Peyer's patch (tissue), 4 donors: ENCODE results near the gene LETMD1. TPM values are rescaled to one million over a fixed set of nuclear protein-coding genes. Genes with fewer than 3 reads are reported as not detected.
"Not testable (repeated sequence)": the region's sequence is repeated elsewhere in the genome, so short reads cannot be mapped to it uniquely, and the experiment has no call there.

ENCODE experiments used
- DNase-seq, 3 donors: peaks; one replicate each; pipeline ENCODE4 v3.0.0-alpha.2; 2017 to 2019
- H3K27ac ChIP-seq, 4 donors: fragments of 200-600 bp; sonication (generic); one replicate each; pipeline ENCODE4 v1.5.1; 2016 to 2019
- H3K27me3 ChIP-seq, 2 donors: fragments of 200-600 bp; sonication (generic); one replicate each; pipeline ENCODE4 v1.5.1; 2019
- H3K36me3 ChIP-seq, 3 donors: fragments of 200-600 bp; sonication (generic); one replicate each; pipeline ENCODE4 v1.5.1; 2016 to 2019
- H3K4me1 ChIP-seq, 4 donors: fragments of 200-600 bp; sonication (generic); one replicate each; pipeline ENCODE4 v1.5.1; 2016 to 2019
- H3K4me3 ChIP-seq, 4 donors: fragments of 200-600 bp; sonication (generic); 1 replicate in 3 of 4; 2 replicates in 1 of 4; pipeline ENCODE4 v1.5.1; 2016 to 2019; ENCODE audit warnings: mild to moderate bottlenecking in 1 of 4
- H3K9me3 ChIP-seq, 4 donors: fragments of 200-600 bp; sonication (generic); one replicate each; pipeline ENCODE4 v1.5.1; 2016 to 2019; ENCODE audit warnings: mild to moderate bottlenecking in 1 of 4
- POLR2A ChIP-seq, 2 donors: fragments of 450-650 bp; IDR thresholded peaks; one replicate each; pipeline ENCODE4 v1.5.1; 2017; ENCODE audit warnings: antibody characterized with exemption in 2 of 2, mild to moderate bottlenecking in 2 of 2, moderate library complexity in 2 of 2
- total RNA-seq, 4 donors: library from RNA; depleted of rRNA; stranded (reverse); fragments of >200 nt; gene quantifications; one replicate each; pipeline ENCODE4 v1.1.0, GENCODE V29; 2016
- TF ChIP-seq, protein P1 (sequence below), 6 experiments: fragments of 450-650 bp in 4 of 6; fragments of 200-600 bp in 2 of 6; sonication (generic) in 1 of 6; IDR thresholded peaks; one replicate each; pipeline ENCODE4 v1.5.1; 2017 to 2019; ENCODE audit warnings: antibody characterized with exemption in 6 of 6, mild to moderate bottlenecking in 3 of 6, moderate library complexity in 1 of 6

LETMD1 gene
- total RNA-seq, 4 donors from 2014 or later: 55.3 to 155 (median 91.4) TPM

- Histone ChIP-seq H3K36me3 (peaks cover 0 to 14% (median 0%) of the 10 kb centered on the region in 3 donors), H3K4me1 (peaks cover 0 to 24% (median 0%) of the 10 kb centered on the region in 4 donors), H3K9me3 (no peaks in the 10 kb centered on the region), H3K4me3 (no peak overlapping the region), H3K27ac (peak overlapping the region in 1 of 4 donors; percentile 11), H3K27me3 (no peaks in the 10 kb centered on the region)
- no peak for TF ChIP-seq POLR2A (IDR thresholded peaks at IDR 0.05)
- TF ChIP-seq, protein P1, sequence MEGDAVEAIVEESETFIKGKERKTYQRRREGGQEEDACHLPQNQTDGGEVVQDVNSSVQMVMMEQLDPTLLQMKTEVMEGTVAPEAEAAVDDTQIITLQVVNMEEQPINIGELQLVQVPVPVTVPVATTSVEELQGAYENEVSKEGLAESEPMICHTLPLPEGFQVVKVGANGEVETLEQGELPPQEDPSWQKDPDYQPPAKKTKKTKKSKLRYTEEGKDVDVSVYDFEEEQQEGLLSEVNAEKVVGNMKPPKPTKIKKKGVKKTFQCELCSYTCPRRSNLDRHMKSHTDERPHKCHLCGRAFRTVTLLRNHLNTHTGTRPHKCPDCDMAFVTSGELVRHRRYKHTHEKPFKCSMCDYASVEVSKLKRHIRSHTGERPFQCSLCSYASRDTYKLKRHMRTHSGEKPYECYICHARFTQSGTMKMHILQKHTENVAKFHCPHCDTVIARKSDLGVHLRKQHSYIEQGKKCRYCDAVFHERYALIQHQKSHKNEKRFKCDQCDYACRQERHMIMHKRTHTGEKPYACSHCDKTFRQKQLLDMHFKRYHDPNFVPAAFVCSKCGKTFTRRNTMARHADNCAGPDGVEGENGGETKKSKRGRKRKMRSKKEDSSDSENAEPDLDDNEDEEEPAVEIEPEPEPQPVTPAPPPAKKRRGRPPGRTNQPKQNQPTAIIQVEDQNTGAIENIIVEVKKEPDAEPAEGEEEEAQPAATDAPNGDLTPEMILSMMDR (IDR thresholded peaks at IDR 0.05): no peak
- DNase-seq: no peak
Observed at GRCh38 chr12:51077930-51078329, 29.8 kb downstream of the LETMD1 start.

- not testable (repeated sequence) for H3K9me3 ChIP-seq, H3K36me3 ChIP-seq, DNase-seq, H3K4me3 ChIP-seq, H3K27ac ChIP-seq, H3K27me3 ChIP-seq
- H3K4me1 ChIP-seq: peaks cover 0 to 24% (median 0%) of the 10 kb centered on the region in 4 donors
Observed at GRCh38 chr12:51078346-51078745, 30.2 kb downstream of the LETMD1 start.

DNA sequence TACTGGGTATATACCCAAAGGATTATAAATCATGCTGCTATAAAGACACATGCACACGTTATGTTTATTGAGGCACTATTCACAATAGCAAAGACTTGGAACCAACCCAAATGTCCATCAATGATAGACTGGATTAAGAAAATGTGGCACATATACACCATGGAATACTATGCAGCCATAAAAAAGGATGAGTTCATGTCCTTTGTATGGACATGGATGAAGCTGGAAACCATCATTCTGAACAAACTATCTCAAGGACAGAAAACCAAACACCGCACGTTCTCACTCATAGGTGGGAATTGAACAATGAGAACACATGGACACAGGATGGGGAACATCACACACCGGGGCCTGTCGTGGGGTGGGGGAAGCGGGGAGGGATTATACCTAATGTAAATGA is 30.7 kb downstream of the LETMD1 start:
- not testable (repeated sequence) for H3K27me3 ChIP-seq, DNase-seq, H3K36me3 ChIP-seq, H3K27ac ChIP-seq, H3K4me3 ChIP-seq, H3K9me3 ChIP-seq
- H3K4me1 ChIP-seq: peaks cover 0 to 24% (median 0%) of the 10 kb centered on the region in 4 donors

- DNase-seq: no peak
- H3K27ac ChIP-seq: no peak overlapping the region
- H3K36me3 ChIP-seq: no peaks in the 10 kb centered on the region
- TF ChIP-seq POLR2A (IDR thresholded peaks at IDR 0.05): no peak
- H3K4me3 ChIP-seq: no peak overlapping the region
- no peaks in the 10 kb centered on the region for H3K27me3 ChIP-seq
- no peaks in the 10 kb centered on the region for H3K9me3 ChIP-seq
- peaks cover 0 to 24% (median 0%) of the 10 kb centered on the region in 4 donors for H3K4me1 ChIP-seq
Observed at GRCh38 chr12:51080136-51080535, 32.0 kb downstream of the LETMD1 start.

DNA sequence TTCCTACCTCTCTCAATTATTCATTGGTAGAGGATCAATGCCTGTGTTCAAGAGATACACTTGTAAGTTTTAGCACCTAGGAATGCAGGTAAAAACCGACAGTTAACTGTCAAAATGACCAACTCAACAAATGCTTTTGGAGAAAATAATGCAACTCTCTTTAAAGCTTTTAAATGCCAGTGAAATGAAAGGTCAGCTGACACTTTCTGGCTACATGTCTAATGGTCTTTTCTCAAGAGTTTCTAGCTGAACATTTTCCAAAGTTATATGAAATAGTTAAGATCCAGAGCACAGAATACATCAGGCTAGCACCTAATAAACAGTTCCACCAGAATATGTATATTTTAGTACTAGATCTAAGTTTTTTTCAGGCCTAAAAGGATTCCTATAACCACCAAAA is 33.3 kb downstream of the LETMD1 start:
- no peak overlapping the region for H3K27ac ChIP-seq
- H3K9me3 ChIP-seq: no peaks in the 10 kb centered on the region
- no peak overlapping the region for H3K4me3 ChIP-seq
- H3K36me3 ChIP-seq: no peaks in the 10 kb centered on the region
- no peaks in the 10 kb centered on the region for H3K27me3 ChIP-seq
- no peak for DNase-seq
- peaks cover 0 to 18% (median 0%) of the 10 kb centered on the region in 4 donors for H3K4me1 ChIP-seq
- TF ChIP-seq POLR2A (IDR thresholded peaks at IDR 0.05): no peak
- TF ChIP-seq, protein P1 (IDR thresholded peaks at IDR 0.05): no peak

GRCh38 chr12:51082561-51083125 is 34.5 kb downstream of the LETMD1 start:
- no peaks in the 10 kb centered on the region for H3K36me3 ChIP-seq
- peak overlapping the region; percentile 83 to 94 (median 92) for H3K27ac ChIP-seq
- H3K4me1 ChIP-seq: peaks cover 0 to 15% (median 0%) of the 10 kb centered on the region in 4 donors
- TF ChIP-seq, protein P1 (IDR thresholded peaks at IDR 0.05): no peak
- no peak for TF ChIP-seq POLR2A (IDR thresholded peaks at IDR 0.05)
- peak overlapping the region; percentile 83 to 97 (median 94) for H3K4me3 ChIP-seq
- no peaks in the 10 kb centered on the region for H3K27me3 ChIP-seq
- DNase-seq: peak in 1 of 3 donors; percentile 51
- H3K9me3 ChIP-seq: no peaks in the 10 kb centered on the region

GRCh38 chr12:51083126-51083833 is 35.2 kb downstream of the LETMD1 start, which contains the start of gene CSRNP2:
Gene CSRNP2, minus strand, starts transcription at chr12:51083596. Its CDS starts 7,035 bp downstream, at chr12:51076561.
- DNase-seq: peak; percentile 96 to 98 (median 97)
- H3K4me1 ChIP-seq: peaks cover 0 to 15% (median 0%) of the 10 kb centered on the region in 4 donors
- peak within 1 kb of the TSS; percentile 83 to 94 (median 92) for H3K27ac ChIP-seq
- H3K9me3 ChIP-seq: no peaks in the 10 kb centered on the region
- H3K4me3 ChIP-seq: peak within 1 kb of the TSS; percentile 83 to 97 (median 94)
- no peaks in the 10 kb centered on the region for H3K27me3 ChIP-seq
- no peaks in the 10 kb centered on the region for H3K36me3 ChIP-seq
- TF ChIP-seq, protein P1 (IDR thresholded peaks at IDR 0.05): peak in 2 of 6 experiments; percentile 2 to 13
- TF ChIP-seq POLR2A (IDR thresholded peaks at IDR 0.05): peak; percentile 99 to 100
